22Rv1 (cell line): ENCODE data around the gene CNPY1.

Source experiments
- CTCF ChIP-seq: fragments of 450-650 bp; IDR thresholded peaks from 2 replicates; pipeline ENCODE4 v1.5.1; 2017; ENCODE audit warnings: mild to moderate bottlenecking
- ZFX ChIP-seq: fragments of 450-650 bp; IDR thresholded peaks from 2 replicates; pipeline ENCODE4 v1.6.1; 2017; ENCODE audit warnings: antibody characterized with exemption, borderline replicate concordance

GRCh38 chr7:155545348-155545747 lies 1.0 kb downstream of the CNPY1 start:
- TF ChIP-seq ZFX (no peak), CTCF (peak; percentile 64)
